ENCODE results near the gene CD101.

The CD101 gene

GRCh38 chr1:116987256-116987555, 14.4 kb upstream of the CD101 start:
- Histone ChIP-seq H3K9me3 (ENCODE audit: control insufficient read depth, insufficient read depth, low read length) (no peaks in the 10 kb centered on the region), H3K27ac (ENCODE audit: low read depth, low read length) (no peak overlapping the region), H3K9ac (ENCODE audit: low read depth, low read length) (no peak overlapping the region), H3K36me3 (ENCODE audit: control insufficient read depth, insufficient read depth, low read length) (peaks cover 19% of the 10 kb centered on the region), H3K27me3 (ENCODE audit: control insufficient read depth, insufficient read depth, low read length) (no peaks in the 10 kb centered on the region), H3K4me3 (ENCODE audit: low read depth, low read length) (no peak overlapping the region), H3K4me1 (ENCODE audit: control insufficient read depth, insufficient read depth, low read length) (peaks cover 17% of the 10 kb centered on the region; the same call in 1 of the 2 replicates)

- peaks cover 8% of the 10 kb centered on the region; the same call in 1 of the 2 replicates for H3K4me1 ChIP-seq (ENCODE audit: control insufficient read depth, insufficient read depth, low read length)
- peaks cover 19% of the 10 kb centered on the region for H3K36me3 ChIP-seq (ENCODE audit: control insufficient read depth, insufficient read depth, low read length)
- no peaks in the 10 kb centered on the region for H3K9me3 ChIP-seq (ENCODE audit: control insufficient read depth, insufficient read depth, low read length)
- H3K9ac ChIP-seq (ENCODE audit: low read depth, low read length) = no peak overlapping the region
- H3K27ac ChIP-seq (ENCODE audit: low read depth, low read length) = no peak overlapping the region
- H3K4me3 ChIP-seq (ENCODE audit: low read depth, low read length) = no peak overlapping the region
- H3K27me3 ChIP-seq (ENCODE audit: control insufficient read depth, insufficient read depth, low read length) = no peaks in the 10 kb centered on the region
Observed at GRCh38 chr1:116988248-116988647, 13.3 kb upstream of the CD101 start.

GRCh38 chr1:116988908-116989307, 12.7 kb upstream of the CD101 start:
- Histone ChIP-seq H3K9me3 (ENCODE audit: control insufficient read depth, insufficient read depth, low read length) (no peaks in the 10 kb centered on the region), H3K9ac (ENCODE audit: low read depth, low read length) (no peak overlapping the region)

DNA sequence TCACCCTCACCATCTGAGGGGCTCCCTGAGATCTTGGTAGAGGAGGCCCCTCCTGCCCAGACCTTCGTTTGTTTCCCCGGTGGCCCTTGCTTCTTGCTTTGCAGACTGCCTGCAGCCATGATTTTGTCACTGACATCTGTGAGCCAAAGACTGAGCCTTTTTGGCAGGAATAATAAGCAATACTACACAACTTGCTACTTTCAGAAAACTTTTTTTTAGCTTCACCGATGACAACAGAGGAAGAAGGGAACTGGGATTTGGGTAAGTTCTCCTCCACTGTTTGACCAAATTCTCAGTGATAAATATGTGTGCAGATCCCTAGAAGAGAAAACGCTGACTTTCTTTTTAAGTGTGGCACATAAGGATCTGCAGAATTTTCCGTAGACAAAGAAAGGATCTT, 11.7 kb upstream of the CD101 start:
- peaks cover 14% of the 10 kb centered on the region for H3K36me3 ChIP-seq (ENCODE audit: control insufficient read depth, insufficient read depth, low read length)
- no peak overlapping the region for H3K9ac ChIP-seq (ENCODE audit: low read depth, low read length)
- no peaks in the 10 kb centered on the region for H3K27me3 ChIP-seq (ENCODE audit: control insufficient read depth, insufficient read depth, low read length)
- H3K27ac ChIP-seq (ENCODE audit: low read depth, low read length) = no peak overlapping the region
- H3K4me1 ChIP-seq (ENCODE audit: control insufficient read depth, insufficient read depth, low read length) = peaks cover 8% of the 10 kb centered on the region; the same call in 1 of the 2 replicates
- no peaks in the 10 kb centered on the region for H3K9me3 ChIP-seq (ENCODE audit: control insufficient read depth, insufficient read depth, low read length)
- no peak overlapping the region for H3K4me3 ChIP-seq (ENCODE audit: low read depth, low read length)

More at GRCh38 chr1:116988908-116989307, 12.7 kb upstream of the CD101 start:
- peaks cover 19% of the 10 kb centered on the region for H3K36me3 ChIP-seq (ENCODE audit: control insufficient read depth, insufficient read depth, low read length)
- no peak overlapping the region for H3K27ac ChIP-seq (ENCODE audit: low read depth, low read length)
- peaks cover 8% of the 10 kb centered on the region; the same call in 1 of the 2 replicates for H3K4me1 ChIP-seq (ENCODE audit: control insufficient read depth, insufficient read depth, low read length)
- no peak overlapping the region for H3K4me3 ChIP-seq (ENCODE audit: low read depth, low read length)
- no peaks in the 10 kb centered on the region for H3K27me3 ChIP-seq (ENCODE audit: control insufficient read depth, insufficient read depth, low read length)

GRCh38 chr1:116990612-116991151, 10.9 kb upstream of the CD101 start:
- peaks cover 13% of the 10 kb centered on the region for H3K36me3 ChIP-seq (ENCODE audit: control insufficient read depth, insufficient read depth, low read length)
- no peaks in the 10 kb centered on the region for H3K9me3 ChIP-seq (ENCODE audit: control insufficient read depth, insufficient read depth, low read length)
- no peak overlapping the region for H3K27ac ChIP-seq (ENCODE audit: low read depth, low read length)
- H3K4me1 ChIP-seq (ENCODE audit: control insufficient read depth, insufficient read depth, low read length) = peaks cover 8% of the 10 kb centered on the region; the same call in 1 of the 2 replicates
- H3K27me3 ChIP-seq (ENCODE audit: control insufficient read depth, insufficient read depth, low read length) = no peaks in the 10 kb centered on the region
- H3K9ac ChIP-seq (ENCODE audit: low read depth, low read length) = no peak overlapping the region
- no peak overlapping the region for H3K4me3 ChIP-seq (ENCODE audit: low read depth, low read length)

- H3K9ac ChIP-seq (ENCODE audit: low read depth, low read length) = no peak overlapping the region
- H3K4me3 ChIP-seq (ENCODE audit: low read depth, low read length) = no peak overlapping the region
- peaks cover 8% of the 10 kb centered on the region; the same call in 1 of the 2 replicates for H3K4me1 ChIP-seq (ENCODE audit: control insufficient read depth, insufficient read depth, low read length)
- H3K9me3 ChIP-seq (ENCODE audit: control insufficient read depth, insufficient read depth, low read length) = no peaks in the 10 kb centered on the region
- H3K27ac ChIP-seq (ENCODE audit: low read depth, low read length) = no peak overlapping the region
- peaks cover 13% of the 10 kb centered on the region for H3K36me3 ChIP-seq (ENCODE audit: control insufficient read depth, insufficient read depth, low read length)
- H3K27me3 ChIP-seq (ENCODE audit: control insufficient read depth, insufficient read depth, low read length) = no peaks in the 10 kb centered on the region
Observed at GRCh38 chr1:116991171-116991845, 10.3 kb upstream of the CD101 start.

GRCh38 chr1:116991918-116992317, 9.6 kb upstream of the CD101 start:
- peaks cover 8% of the 10 kb centered on the region; the same call in 1 of the 2 replicates for H3K4me1 ChIP-seq (ENCODE audit: control insufficient read depth, insufficient read depth, low read length)
- no peak overlapping the region for H3K9ac ChIP-seq (ENCODE audit: low read depth, low read length)
- H3K36me3 ChIP-seq (ENCODE audit: control insufficient read depth, insufficient read depth, low read length) = peaks cover 13% of the 10 kb centered on the region
- no peaks in the 10 kb centered on the region for H3K27me3 ChIP-seq (ENCODE audit: control insufficient read depth, insufficient read depth, low read length)
- no peak overlapping the region for H3K27ac ChIP-seq (ENCODE audit: low read depth, low read length)
- H3K4me3 ChIP-seq (ENCODE audit: low read depth, low read length) = no peak overlapping the region
- H3K9me3 ChIP-seq (ENCODE audit: control insufficient read depth, insufficient read depth, low read length) = no peaks in the 10 kb centered on the region

DNA sequence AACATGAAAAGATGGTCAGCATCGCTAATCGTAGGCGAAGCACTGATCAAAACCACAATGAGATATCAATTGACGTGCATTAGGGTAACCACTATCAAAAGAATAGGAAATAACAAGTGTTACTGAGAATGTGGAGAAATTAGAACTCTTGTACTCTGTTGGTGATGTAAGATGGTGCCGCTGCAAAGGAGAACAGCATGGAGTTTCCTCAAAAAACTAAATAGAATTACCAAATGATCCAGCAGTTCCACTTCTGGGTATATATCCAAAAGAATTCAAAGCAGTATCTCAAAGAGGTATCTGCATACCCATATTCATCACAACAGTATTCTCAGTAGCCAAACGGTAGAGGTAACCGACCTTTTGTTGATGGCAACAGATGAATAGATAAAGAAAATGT, 8.3 kb upstream of the CD101 start:
- peaks cover 8% of the 10 kb centered on the region; the same call in 1 of the 2 replicates for H3K4me1 ChIP-seq (ENCODE audit: control insufficient read depth, insufficient read depth, low read length)

GRCh38 chr1:116994411-116994810, 7.1 kb upstream of the CD101 start:
- Histone ChIP-seq H3K4me1 (ENCODE audit: control insufficient read depth, insufficient read depth, low read length) (peaks cover 6% of the 10 kb centered on the region; the same call in 1 of the 2 replicates), H3K36me3 (ENCODE audit: control insufficient read depth, insufficient read depth, low read length) (peaks cover 13% of the 10 kb centered on the region), H3K27me3 (ENCODE audit: control insufficient read depth, insufficient read depth, low read length) (no peaks in the 10 kb centered on the region), H3K9ac (ENCODE audit: low read depth, low read length) (no peak overlapping the region), H3K27ac (ENCODE audit: low read depth, low read length) (no peak overlapping the region), H3K4me3 (ENCODE audit: low read depth, low read length) (no peak overlapping the region), H3K9me3 (ENCODE audit: control insufficient read depth, insufficient read depth, low read length) (no peaks in the 10 kb centered on the region)

More for the DNA sequence above, 8.3 kb upstream of the CD101 start:
- Histone ChIP-seq H3K27me3 (ENCODE audit: control insufficient read depth, insufficient read depth, low read length) (no peaks in the 10 kb centered on the region), H3K36me3 (ENCODE audit: control insufficient read depth, insufficient read depth, low read length) (peaks cover 13% of the 10 kb centered on the region), H3K9me3 (ENCODE audit: control insufficient read depth, insufficient read depth, low read length) (no peaks in the 10 kb centered on the region), H3K27ac (ENCODE audit: low read depth, low read length) (no peak overlapping the region), H3K9ac (ENCODE audit: low read depth, low read length) (no peak overlapping the region), H3K4me3 (ENCODE audit: low read depth, low read length) (no peak overlapping the region)

DNA sequence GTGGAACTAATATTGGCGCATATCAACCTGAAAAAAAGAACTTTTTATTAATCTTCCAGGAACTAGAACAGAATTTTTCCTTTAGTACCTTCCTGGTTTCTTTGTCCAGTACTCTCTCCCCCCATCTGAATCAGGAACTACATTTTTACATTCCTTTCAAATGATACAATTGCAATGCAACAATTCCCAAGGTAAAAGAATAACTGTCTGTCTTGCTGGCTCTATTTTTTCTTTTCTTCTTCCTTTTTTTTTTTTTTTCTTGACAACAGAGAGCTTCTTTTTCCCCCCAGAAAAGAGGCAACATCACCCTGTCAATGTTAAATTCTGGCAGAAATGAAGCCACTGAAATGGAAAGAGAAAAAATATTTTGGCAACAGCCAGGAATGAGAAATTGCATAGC, 4.5 kb upstream of the CD101 start:
- Histone ChIP-seq H3K4me3 (ENCODE audit: low read depth, low read length) (no peak overlapping the region), H3K27me3 (ENCODE audit: control insufficient read depth, insufficient read depth, low read length) (no peaks in the 10 kb centered on the region), H3K9me3 (ENCODE audit: control insufficient read depth, insufficient read depth, low read length) (no peaks in the 10 kb centered on the region), H3K4me1 (ENCODE audit: control insufficient read depth, insufficient read depth, low read length) (no peaks in the 10 kb centered on the region), H3K27ac (ENCODE audit: low read depth, low read length) (no peak overlapping the region), H3K36me3 (ENCODE audit: control insufficient read depth, insufficient read depth, low read length) (no peaks in the 10 kb centered on the region), H3K9ac (ENCODE audit: low read depth, low read length) (no peak overlapping the region)

- Histone ChIP-seq H3K27ac (ENCODE audit: low read depth, low read length) (no peak overlapping the region), H3K4me1 (ENCODE audit: control insufficient read depth, insufficient read depth, low read length) (no peaks in the 10 kb centered on the region), H3K4me3 (ENCODE audit: low read depth, low read length) (no peak overlapping the region), H3K36me3 (ENCODE audit: control insufficient read depth, insufficient read depth, low read length) (no peaks in the 10 kb centered on the region), H3K9me3 (ENCODE audit: control insufficient read depth, insufficient read depth, low read length) (no peaks in the 10 kb centered on the region), H3K9ac (ENCODE audit: low read depth, low read length) (no peak overlapping the region), H3K27me3 (ENCODE audit: control insufficient read depth, insufficient read depth, low read length) (no peaks in the 10 kb centered on the region)
Observed at GRCh38 chr1:116997636-116998035, 3.9 kb upstream of the CD101 start.

Measured in HUES48 (cell line).